Activated T-helper 2 cell treated with anti-CD3 and anti-CD28 coated beads, Interferon-gamma antibody, Interleukin-2, Interleukin-4, amounts not matched to agents 10 μg/mL and 5 μg/mL and 100 μg/mL, durations not matched to agents 14 hours and 24 hours and 36 hours (primary cell): ENCODE data around the gene DDAH1. TPM values are rescaled to one million over a fixed set of nuclear protein-coding genes. Genes with fewer than 3 reads are reported as not detected.

ENCODE experiments used
- DNase-seq: peaks from one replicate; pipeline ENCODE4 v3.0.0; 2021; ENCODE audit warnings: low spot score
- H3K27ac Mint-ChIP-seq: one replicate; pipeline ENCODE4 v1.8.0; 2021; ENCODE audit warnings: mixed read lengths
- H3K27me3 Mint-ChIP-seq: one replicate; pipeline ENCODE4 v1.8.0; 2021; ENCODE audit warnings: low read depth, mixed read lengths
- H3K36me3 Mint-ChIP-seq: one replicate; pipeline ENCODE4 v1.8.0; 2021; ENCODE audit warnings: low read depth, mixed read lengths
- H3K4me1 Mint-ChIP-seq: one replicate; pipeline ENCODE4 v1.8.0; 2021; ENCODE audit warnings: low read depth, mixed read lengths
- H3K4me3 Mint-ChIP-seq: one replicate; pipeline ENCODE4 v1.8.0; 2021; ENCODE audit warnings: low read depth, mild to moderate bottlenecking, moderate library complexity, mixed read lengths
- H3K9me3 Mint-ChIP-seq: one replicate; pipeline ENCODE4 v1.8.0; 2021; ENCODE audit warnings: mixed read lengths
- intact Hi-C: fragments of 100-400 bp; cut with micrococcal nuclease; formaldehyde crosslinking; loops from one replicate; pipeline ENCODE4 v1.15.1; 2023
- total RNA-seq: library from RNA; stranded (reverse); gene quantifications from 2 replicates; pipeline ENCODE4 v1.2.3, GENCODE V29; 2022

DDAH1 gene
- total RNA-seq, 1 donor from 2014 or later = not detected

DNA sequence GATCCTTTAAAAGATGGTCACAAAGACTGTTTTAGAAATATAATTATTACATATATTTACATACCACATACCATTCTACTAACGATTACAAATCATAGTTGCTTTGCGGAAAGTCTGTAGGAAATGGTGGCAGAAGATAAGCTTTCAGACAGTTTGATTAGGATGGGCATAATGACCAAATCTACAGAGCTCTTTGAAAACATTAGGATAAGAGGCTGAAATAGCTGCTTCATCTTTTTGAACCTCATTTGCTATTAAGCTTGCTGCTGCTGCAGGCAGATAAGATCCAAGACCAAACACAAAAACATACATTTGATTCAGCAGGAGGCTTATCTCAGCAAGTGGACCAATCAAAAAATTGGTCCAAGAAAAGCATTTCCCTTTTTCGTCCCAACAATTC, 47.1 kb downstream of the DDAH1 start:
- Mint-ChIP-seq H3K36me3 (no peaks in the 10 kb centered on the region), H3K4me1 (no peaks in the 10 kb centered on the region), H3K27me3 (peaks cover 6% of the 10 kb centered on the region), H3K9me3 (no peaks in the 10 kb centered on the region), H3K27ac (no peak overlapping the region), H3K4me3 (no peak overlapping the region)
- DNase-seq = no peak
- intact Hi-C loops = no loop called here

DNA sequence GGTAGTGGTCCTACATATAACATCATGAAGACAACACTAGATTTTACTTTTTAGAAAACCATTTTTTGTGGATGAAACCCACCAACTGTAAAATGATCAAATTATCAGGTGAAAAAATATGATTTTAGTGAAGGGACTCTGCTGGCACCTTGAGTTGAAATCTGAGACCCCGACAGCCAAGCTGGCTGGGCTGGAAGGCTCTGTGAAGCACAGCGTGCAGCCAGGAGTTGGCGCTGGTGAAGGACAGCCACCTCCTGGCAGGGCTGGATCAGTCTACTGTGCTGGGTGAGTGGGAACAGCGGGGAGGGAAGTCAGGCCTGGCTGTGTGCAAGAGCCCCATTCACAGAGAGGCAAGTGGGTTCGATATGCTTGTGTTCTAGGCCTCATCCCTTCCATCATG, 47.9 kb downstream of the DDAH1 start:
- Mint-ChIP-seq H3K4me1 (no peaks in the 10 kb centered on the region), H3K4me3 (no peak overlapping the region), H3K27ac (no peak overlapping the region), H3K27me3 (peaks cover 4% of the 10 kb centered on the region), H3K9me3 (no peaks in the 10 kb centered on the region), H3K36me3 (no peaks in the 10 kb centered on the region)
- intact Hi-C loops = no loop called here
- no peak for DNase-seq

DNA sequence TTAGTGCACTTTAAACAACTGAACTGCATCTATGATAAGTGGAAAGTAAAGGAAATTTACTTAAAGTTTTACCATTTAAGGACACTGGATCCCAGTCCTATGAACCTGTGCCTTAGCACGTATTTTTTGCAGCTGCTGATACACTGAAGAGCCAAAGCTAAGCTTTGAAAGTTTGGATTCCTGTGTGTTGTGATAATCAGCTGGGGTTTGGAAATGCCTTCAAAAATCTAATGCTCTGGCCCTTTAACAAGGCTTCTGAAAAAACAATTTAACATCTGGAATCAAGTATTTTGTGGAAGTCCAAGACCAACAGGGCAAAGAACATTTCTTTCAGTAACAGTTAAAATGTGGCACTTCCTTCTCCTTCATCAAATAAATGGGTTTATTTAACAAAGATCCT, 51.8 kb downstream of the DDAH1 start:
- Mint-ChIP-seq H3K4me3 (no peak overlapping the region), H3K36me3 (no peaks in the 10 kb centered on the region), H3K4me1 (no peaks in the 10 kb centered on the region), H3K27ac (no peak overlapping the region), H3K27me3 (peaks cover 5% of the 10 kb centered on the region), H3K9me3 (no peaks in the 10 kb centered on the region)
- DNase-seq = no peak
- intact Hi-C loops = no loop called here

DNA sequence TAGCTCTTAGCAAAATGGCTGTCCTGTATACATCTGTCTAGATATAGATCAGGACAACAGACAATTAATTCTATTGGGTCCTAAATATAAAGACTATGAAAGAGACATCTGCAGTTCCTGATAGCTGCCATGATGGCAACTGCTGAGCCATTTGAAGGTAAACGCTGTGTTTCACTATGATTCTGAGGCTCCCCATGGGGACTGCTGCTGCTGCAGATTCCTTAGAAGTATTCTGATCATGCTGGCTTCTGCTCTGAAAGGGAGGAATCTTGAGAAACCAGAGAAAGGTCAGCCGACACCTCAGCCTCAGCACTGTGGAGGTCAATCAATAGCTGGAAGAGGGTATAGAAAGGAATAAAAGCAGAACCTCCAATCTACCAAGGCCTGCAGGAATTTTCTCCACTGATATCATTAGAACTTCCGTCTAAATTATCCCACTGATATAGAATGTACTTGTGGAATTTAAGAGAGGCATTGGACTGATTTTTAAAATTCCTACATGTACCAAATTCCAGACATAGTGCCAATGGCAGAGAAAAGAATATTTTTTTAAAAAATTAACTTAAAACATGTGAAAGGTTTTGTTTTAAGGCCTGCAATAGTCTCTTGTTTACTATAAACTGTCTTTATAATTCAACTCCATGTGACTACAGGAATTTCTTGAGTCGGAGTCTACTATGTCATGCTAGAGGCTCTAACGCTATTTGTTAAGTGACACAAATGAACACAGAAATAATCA, 53.2 kb downstream of the DDAH1 start:
- H3K4me3 Mint-ChIP-seq = no peak overlapping the region
- no peaks in the 10 kb centered on the region for H3K36me3 Mint-ChIP-seq
- H3K27me3 Mint-ChIP-seq = peaks cover 6% of the 10 kb centered on the region
- no peaks in the 10 kb centered on the region for H3K4me1 Mint-ChIP-seq
- no peak for DNase-seq
- no peaks in the 10 kb centered on the region for H3K9me3 Mint-ChIP-seq
- H3K27ac Mint-ChIP-seq = no peak overlapping the region
- intact Hi-C loops = no loop called here

DNA sequence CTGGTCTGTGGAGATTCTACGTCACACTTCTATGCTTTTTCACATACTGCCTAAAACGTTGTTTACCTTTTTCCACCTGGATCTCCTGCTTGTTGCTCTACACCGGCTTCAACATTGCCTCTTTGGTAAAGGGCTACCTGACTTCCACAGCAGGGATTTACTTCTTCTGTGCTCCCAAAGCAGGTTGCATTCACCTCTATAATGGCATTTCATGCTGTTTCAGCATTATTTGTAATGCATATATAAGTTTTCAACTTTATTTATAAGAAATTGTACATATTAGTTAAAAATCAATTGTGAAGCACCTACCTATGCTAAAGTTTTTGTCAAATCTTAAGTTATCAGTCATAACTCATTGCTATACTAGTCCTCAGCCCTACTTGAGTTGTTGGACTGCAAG, 55.4 kb downstream of the DDAH1 start:
- Mint-ChIP-seq H3K27ac (no peak overlapping the region), H3K4me3 (no peak overlapping the region), H3K9me3 (no peaks in the 10 kb centered on the region), H3K27me3 (peaks cover 6% of the 10 kb centered on the region), H3K36me3 (no peaks in the 10 kb centered on the region), H3K4me1 (no peaks in the 10 kb centered on the region)
- intact Hi-C loops = no loop called here
- DNase-seq = no peak

DNA sequence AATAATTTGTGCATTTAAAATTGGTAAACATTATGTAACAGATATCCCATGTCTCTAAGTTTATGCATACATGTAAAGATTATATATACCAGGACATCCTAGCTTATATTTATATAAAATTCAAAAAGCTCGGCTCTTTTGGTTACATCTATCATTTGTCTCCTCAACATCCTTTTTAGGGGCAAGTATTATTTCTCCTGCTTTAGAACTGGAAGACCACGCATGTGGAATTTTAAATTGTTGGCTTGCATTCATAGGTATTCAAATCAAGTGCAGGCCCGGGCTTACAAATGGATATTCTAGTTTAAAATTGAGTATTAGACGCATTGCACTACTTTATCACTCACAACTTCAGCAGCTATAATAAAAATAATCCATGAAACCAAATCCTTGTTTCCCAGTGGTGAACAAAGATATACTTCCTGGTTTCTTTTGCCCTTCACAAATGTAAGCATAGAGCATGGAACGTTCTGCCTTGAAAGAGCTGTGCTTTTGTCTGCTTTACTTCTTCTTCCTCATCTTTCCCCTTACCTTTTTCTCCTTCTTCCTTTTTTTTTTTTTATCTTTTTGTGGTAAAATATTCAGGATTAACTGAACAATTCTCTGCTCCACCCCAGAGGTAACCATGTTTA, 57.1 kb downstream of the DDAH1 start:
- intact Hi-C loops = no loop called here
- DNase-seq = no peak
- H3K27ac Mint-ChIP-seq = no peak overlapping the region
- H3K27me3 Mint-ChIP-seq = peaks cover 2% of the 10 kb centered on the region
- H3K9me3 Mint-ChIP-seq = no peaks in the 10 kb centered on the region
- no peaks in the 10 kb centered on the region for H3K36me3 Mint-ChIP-seq
- H3K4me3 Mint-ChIP-seq = no peak overlapping the region
- no peaks in the 10 kb centered on the region for H3K4me1 Mint-ChIP-seq

DNA sequence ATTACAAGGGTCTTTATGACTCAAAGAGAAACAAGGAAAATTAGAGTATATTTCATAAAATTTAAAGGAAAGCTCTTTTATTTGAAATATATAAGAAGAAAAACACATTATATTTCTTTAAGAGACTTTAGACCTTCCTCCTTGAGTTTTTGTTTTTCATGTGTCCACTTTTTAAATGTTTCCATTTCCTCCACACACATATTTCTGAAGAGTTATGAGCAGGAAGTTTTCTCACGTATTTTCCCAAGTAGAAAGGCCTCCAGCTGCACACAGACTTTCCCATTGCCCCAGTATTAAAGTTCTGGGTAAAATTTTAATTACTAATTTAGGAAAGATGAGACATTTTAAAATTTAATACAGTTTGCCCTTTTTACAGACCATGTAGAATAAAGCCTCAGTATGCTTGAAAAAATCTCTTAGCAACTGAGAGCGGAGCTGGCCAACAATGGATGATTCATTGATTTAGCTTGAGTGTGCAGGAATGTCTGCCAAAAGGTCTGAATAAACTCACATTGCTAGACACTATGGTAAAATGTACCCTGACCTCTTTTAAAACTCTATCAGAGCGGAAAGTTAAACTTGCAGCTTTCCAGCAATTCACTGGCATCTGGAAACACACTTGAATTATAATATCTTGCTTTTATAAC, 57.9 kb downstream of the DDAH1 start:
- DNase-seq = no peak
- no peaks in the 10 kb centered on the region for H3K9me3 Mint-ChIP-seq
- no peak overlapping the region for H3K4me3 Mint-ChIP-seq
- H3K27me3 Mint-ChIP-seq = peaks cover 2% of the 10 kb centered on the region
- H3K4me1 Mint-ChIP-seq = no peaks in the 10 kb centered on the region
- H3K27ac Mint-ChIP-seq = no peak overlapping the region
- H3K36me3 Mint-ChIP-seq = no peaks in the 10 kb centered on the region
- intact Hi-C loops = no loop called here

DNA sequence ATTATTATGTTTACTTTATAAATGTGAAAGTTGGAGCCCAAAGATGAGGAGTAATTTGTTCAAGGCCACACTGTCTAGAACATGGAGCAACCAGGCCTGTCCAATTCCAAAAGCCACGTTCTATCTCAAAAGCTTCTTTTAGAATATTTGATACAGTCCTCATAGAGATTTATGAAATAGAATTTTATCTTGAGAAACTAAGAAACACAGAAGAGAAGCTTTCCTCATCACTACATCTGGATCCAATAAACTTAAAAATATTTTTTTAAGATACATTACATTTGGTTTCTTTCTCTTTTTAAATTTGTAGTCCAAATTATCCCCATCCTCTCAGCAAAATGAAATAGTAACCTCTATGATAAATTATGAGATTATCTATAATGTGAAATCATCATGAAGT, 58.9 kb downstream of the DDAH1 start:
- H3K9me3 Mint-ChIP-seq = no peaks in the 10 kb centered on the region
- no peak overlapping the region for H3K4me3 Mint-ChIP-seq
- no peak overlapping the region for H3K27ac Mint-ChIP-seq
- H3K4me1 Mint-ChIP-seq = no peaks in the 10 kb centered on the region
- no peaks in the 10 kb centered on the region for H3K36me3 Mint-ChIP-seq
- intact Hi-C loops = no loop called here
- peaks cover 2% of the 10 kb centered on the region for H3K27me3 Mint-ChIP-seq
- DNase-seq = no peak

DNA sequence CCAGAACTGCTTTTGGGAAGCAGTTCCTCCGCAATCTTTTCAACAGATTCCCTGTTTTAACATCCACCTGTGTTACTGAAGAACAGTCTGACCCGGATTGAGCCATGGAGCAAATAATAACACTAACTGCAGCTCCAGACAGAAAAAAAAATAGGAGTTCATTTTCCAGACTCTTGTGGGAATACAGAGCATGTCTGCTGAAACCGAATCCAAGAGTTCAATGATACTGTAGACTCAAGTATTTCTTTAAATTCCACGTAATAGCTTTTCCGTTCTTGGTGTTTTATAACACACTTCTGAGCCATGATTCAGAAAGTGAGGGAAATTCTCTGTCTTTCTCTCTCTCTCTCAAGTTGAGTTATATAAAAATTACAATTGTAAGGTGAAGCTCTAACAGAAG, 60.6 kb downstream of the DDAH1 start:
- intact Hi-C loops = no loop called here
- DNase-seq = no peak
- Mint-ChIP-seq H3K36me3 (no peaks in the 10 kb centered on the region), H3K4me1 (no peaks in the 10 kb centered on the region), H3K9me3 (no peaks in the 10 kb centered on the region), H3K27me3 (peaks cover 2% of the 10 kb centered on the region), H3K27ac (no peak overlapping the region), H3K4me3 (no peak overlapping the region)

DNA sequence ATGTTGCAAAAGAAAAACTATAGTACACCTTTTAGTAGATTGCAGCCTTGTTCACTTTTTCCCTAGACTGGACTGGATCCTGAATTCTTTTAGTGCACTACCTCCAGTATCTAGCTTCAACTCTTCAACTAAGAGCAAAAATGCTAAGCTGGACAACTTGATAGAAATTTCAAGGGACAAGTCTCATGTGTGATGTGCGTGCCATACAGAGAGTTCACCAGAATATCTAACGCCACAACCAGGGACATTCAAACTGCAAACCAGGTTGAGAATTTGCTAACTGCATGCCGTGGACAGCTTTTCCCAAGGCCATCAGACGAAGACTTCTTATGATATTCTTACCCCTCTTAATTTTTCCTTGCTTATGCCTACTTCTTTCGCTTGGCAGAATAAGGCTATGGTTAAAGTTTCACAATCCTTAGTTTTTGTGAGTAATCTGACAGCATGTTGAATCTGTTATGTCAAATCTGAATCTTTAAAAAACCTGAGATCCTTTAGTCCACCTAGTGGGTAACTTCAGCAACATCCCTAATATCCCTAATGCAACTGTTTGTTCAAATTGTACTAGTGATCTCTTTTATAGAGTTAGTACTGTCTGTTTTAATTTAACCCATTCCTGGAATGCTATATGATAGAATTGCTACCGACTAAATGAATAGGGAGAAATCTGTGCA, 66.4 kb downstream of the DDAH1 start:
- intact Hi-C loops = no loop called here
- Mint-ChIP-seq H3K36me3 (no peaks in the 10 kb centered on the region), H3K9me3 (no peaks in the 10 kb centered on the region), H3K27ac (no peak overlapping the region), H3K4me3 (no peak overlapping the region), H3K27me3 (no peaks in the 10 kb centered on the region), H3K4me1 (no peaks in the 10 kb centered on the region)
- DNase-seq = no peak

DNA sequence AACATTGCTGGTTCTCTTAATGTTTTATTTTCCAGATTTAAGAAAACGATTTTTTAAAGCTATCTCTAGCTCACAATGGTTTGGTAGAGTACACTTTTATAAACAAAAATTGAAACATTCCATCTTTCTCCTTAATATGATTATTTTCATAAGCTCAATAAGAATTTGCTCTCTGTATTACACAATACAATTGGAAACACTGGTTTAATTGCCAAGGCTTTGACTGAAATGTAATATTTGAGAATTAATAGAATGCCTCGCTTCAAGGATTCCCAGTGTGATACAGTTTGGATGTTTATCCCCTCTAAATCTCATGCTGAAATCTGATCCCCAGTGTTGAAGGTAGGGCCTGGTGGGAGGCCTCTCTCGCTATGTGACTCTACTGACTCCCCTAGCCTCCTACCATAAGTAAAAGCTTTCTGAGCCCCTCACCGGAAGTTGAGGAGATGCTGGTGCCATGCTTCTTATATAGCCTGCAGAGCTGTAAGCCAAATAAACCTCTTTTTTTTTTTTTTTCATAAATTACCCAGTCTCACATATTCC, 67.4 kb downstream of the DDAH1 start:
- no peaks in the 10 kb centered on the region for H3K9me3 Mint-ChIP-seq
- H3K27ac Mint-ChIP-seq = no peak overlapping the region
- H3K4me3 Mint-ChIP-seq = no peak overlapping the region
- no peak for DNase-seq
- H3K4me1 Mint-ChIP-seq = no peaks in the 10 kb centered on the region
- H3K27me3 Mint-ChIP-seq = no peaks in the 10 kb centered on the region
- H3K36me3 Mint-ChIP-seq = no peaks in the 10 kb centered on the region
- intact Hi-C loops = no loop called here

DNA sequence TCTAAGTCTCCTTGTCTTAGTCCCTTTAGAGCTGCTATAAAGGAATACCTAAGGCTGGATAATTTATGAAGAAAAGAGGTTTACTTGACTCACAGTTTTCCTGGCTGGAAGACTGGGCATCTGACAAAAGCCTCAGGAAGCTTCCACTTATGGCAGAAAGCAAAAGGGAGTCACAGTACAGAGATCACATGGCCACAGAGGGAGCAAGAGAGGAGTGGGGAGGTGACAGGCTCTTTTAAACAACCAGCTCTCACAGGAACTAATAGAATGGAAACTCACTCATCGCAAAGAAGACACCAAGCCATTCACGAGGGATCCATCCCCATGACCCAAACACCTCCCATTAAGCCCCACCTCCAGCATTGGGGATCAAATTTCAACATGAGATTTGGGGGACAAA, 68.8 kb downstream of the DDAH1 start:
- intact Hi-C loops = no loop called here
- Mint-ChIP-seq H3K36me3 (no peaks in the 10 kb centered on the region), H3K27ac (no peak overlapping the region), H3K4me1 (no peaks in the 10 kb centered on the region), H3K27me3 (no peaks in the 10 kb centered on the region), H3K4me3 (no peak overlapping the region), H3K9me3 (no peaks in the 10 kb centered on the region)
- DNase-seq = no peak

DNA sequence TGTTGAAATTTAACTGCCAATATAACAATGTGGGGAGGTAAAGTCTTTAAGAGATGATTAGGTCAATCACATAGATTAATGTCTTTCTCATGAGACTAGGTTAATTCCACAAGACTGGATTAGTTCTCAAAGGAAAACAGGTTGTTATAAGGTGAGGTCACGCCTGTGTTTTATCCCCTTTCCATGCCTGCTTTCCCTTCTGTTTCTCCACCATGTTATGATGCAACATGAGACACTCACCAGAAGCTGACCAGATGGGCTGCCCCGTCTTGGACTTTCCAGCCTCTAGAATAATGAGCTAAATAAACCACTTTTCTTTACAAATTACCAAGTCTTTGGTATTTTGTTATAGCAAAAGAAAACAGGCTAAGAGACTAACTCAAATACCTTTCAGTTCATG, 70.8 kb downstream of the DDAH1 start:
- no peak for DNase-seq
- Mint-ChIP-seq H3K4me1 (no peaks in the 10 kb centered on the region), H3K4me3 (no peak overlapping the region), H3K9me3 (no peaks in the 10 kb centered on the region), H3K27me3 (no peaks in the 10 kb centered on the region), H3K36me3 (no peaks in the 10 kb centered on the region), H3K27ac (no peak overlapping the region)
- intact Hi-C loops = no loop called here
